HG02642 (cell line): ENCODE measurements around the gene RABGAP1L.
"Not testable (repeated sequence)": the region's sequence is repeated elsewhere in the genome, so short reads cannot be mapped to it uniquely, and the experiment has no call there.

Experiments
- ATAC-seq: cut with Tn5 transposase; IDR thresholded peaks from one replicate; pipeline ENCODE4 v1.9.1; 2021; ENCODE audit warnings: mild to moderate bottlenecking; ENCODE audit not compliant: unreplicated experiment, poor library complexity

The RABGAP1L gene

DNA sequence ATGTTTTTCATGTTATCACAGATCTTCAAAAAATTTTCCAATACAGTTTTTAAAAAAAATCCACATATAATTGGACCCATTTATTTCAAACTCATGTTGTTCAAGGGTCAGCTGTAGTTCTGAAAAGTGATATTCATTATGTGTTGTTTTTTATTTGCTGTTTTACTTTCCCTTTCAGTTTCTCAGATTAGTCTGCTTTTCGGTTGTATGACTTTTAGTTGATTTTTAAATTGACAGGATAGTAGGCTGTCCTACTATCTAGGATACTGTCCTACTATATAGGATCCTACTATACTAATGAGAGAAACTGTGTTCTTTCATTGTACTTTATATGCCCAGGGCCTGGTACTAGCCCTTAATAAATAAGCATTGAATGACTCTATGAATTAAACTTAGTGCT, 254.9 kb downstream of the RABGAP1L start:
- ATAC-seq: no peak

- no peak for ATAC-seq
Observed at GRCh38 chr1:174415506-174415905, 256.2 kb downstream of the RABGAP1L start.

DNA sequence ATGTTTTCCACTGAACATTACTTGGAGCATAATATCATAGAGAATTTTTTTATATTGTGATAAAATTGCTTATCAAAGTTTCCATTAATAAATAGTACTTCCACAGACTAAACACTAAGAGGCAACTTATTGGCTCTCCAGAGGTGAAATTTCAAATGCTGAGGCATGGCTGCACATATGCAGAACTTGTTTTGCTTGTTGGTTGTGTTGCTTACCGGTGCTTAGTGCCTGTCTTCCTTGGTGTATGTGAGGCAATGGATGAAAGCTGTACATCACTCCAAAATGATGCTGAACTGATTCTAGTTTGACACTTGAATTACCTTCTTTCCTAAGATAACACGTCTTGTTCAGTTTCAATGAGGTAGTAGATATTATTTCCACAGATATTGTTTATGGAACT, 258.6 kb downstream of the RABGAP1L start:
- no peak for ATAC-seq

DNA sequence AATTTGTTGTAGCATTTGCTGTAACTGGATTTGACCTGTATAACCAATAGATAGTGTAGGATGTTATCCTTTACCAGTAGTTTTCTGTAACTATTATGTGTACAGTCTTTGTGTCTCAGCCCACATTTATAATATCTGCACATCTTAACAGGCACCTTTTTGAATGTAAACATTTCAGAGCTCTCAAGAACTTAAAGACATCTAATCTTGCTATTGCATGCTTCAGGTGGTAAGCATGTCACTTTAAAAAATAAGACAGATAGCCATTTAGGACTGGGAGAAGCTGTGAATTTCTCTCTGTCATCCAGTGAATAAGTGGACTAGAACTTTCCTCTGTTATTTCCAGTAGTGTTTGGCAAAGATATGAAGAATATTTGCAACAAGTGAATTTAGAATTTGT, 265.8 kb downstream of the RABGAP1L start:
- ATAC-seq: no peak

DNA sequence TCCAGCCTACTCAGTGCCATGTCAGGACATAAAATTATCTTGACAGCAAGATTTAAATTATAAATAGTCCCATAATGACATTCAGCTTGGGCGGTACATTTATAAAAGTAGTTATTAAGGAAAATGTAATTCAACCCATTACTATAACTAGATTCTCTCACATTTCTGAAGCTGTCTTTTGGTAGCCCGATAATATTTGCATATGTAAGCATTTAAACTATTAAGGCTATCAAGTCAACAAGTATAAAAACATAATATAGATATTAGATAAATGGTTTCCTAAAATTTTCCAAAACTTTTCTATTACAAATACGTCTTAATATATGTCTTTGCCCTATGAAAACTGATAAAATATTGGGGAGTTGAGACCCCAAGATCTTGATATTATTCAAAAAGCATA, 266.8 kb downstream of the RABGAP1L start:
- no peak for ATAC-seq

- no peak for ATAC-seq
Observed at GRCh38 chr1:174428033-174428432, 268.7 kb downstream of the RABGAP1L start.

- ATAC-seq: no peak
Observed at GRCh38 chr1:174428739-174429138, 269.4 kb downstream of the RABGAP1L start.

GRCh38 chr1:174433451-174433850, 274.1 kb downstream of the RABGAP1L start:
- no peak for ATAC-seq

GRCh38 chr1:174445351-174445750, 286.0 kb downstream of the RABGAP1L start:
- no peak for ATAC-seq

DNA sequence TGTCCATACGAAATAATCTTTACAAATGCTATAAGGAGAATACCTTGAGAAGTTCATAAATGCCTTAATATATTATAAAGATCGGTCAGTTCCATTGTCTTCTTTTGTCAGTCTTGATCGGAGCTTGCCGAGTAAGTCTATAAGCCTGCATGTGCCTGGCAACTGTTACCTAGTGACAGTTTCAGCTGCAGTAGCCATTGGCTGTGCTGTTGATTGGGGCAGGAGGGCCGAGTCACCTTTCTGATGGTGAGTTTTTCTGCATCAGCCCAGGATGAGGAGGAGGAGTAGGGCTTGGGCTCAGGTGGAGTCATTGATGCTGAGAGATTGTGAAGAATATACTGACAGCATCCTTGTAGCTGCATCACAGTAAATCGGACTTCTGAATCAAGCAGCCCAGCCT, 286.5 kb downstream of the RABGAP1L start:
- no peak for ATAC-seq

DNA sequence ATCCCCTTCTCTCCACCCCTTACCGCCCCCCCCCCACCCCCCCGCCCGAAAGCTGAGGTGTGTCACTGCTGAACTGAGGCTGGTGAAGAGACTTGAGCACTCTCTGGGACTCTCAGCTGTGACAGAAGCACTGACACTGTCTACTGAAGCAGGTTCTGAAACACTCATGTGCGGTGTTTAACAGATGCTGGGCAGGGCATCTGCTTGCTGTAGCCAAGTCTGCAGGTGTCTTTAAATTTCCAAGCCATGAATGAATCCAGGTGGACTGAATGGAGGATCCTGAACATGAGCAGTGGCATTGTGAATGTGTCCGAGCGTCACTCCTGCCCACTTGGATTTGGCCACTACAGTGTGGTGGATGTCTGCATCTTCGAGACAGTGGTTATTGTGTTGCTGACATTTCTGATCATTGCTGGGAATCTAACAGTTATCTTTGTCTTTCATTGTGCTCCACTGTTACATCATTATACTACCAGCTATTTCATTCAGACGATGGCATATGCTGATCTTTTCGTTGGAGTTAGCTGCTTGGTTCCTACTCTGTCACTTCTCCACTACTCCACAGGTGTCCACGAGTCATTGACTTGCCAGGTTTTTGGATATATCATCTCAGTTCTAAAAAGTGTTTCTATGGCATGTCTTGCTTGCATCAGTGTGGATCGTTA, 288.7 kb downstream of the RABGAP1L start, which contains the start of gene GPR52:
TSS of gene GPR52 (plus strand) at position 99 of the 665 bp plus-strand sequence. CDS start at position 247, 148 bp downstream.
- ATAC-seq: no peak

GRCh38 chr1:174448531-174448883, 289.2 kb downstream of the RABGAP1L start:
- no peak for ATAC-seq

GRCh38 chr1:174448974-174449373, 289.7 kb downstream of the RABGAP1L start:
- ATAC-seq: no peak

DNA sequence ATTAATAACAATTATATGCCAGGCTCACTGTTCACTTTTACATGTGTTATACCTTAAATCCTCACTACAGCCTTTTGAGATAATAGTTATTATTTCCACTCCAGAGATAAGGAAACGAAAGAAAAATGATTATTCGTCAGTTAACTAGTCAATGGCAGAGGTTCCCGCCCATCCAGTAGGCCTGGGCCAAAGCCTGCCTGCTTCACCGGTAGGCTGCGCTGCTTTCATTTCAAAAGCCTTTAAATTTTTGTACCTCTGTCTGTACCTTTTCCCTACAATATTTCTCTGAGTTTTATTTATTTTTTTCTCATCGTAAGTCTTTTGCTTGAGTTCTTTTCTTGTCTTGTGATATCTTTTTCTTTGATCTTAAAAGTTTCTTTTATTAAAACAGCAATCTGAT, 292.1 kb downstream of the RABGAP1L start:
- no peak for ATAC-seq

GRCh38 chr1:174465855-174466254, 306.5 kb downstream of the RABGAP1L start:
- no peak for ATAC-seq

DNA sequence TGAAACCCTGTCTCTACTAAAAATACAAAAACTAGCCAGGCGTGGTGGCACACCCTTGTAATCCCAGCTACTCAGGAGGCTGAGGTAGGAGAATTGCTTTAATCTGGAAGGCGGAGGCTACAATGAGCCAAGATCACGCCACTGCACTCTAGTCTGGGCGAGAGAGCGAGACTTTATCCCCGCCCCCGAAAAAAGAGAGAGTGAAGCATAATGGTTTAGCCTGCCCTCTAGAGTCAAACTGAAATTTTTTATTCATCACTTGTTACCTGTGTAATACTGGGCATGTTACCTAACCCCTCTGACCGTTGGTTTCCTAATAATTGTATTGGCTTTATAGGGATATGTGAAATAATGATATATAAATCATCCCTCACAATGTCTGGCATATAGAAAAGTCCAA, 307.3 kb downstream of the RABGAP1L start:
- ATAC-seq: no peak

DNA sequence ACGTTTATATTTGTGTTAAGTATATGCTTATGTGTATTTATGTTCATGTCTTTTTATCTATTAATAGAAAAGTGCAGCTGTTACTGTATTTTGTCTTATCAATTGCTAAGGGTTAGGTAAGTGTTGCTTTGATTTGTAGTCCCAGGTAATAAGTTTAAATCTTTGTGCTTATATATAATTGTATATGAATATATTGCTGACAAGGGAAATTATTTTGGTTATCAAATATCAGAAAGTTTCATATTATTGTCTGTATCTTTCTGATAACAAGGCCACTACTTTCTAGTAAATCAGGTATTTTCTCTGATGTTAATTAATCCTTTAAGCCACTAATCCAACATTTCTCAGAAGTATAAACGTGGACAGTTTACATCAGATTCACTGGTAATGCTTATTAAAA, 309.7 kb downstream of the RABGAP1L start:
- no peak for ATAC-seq

DNA sequence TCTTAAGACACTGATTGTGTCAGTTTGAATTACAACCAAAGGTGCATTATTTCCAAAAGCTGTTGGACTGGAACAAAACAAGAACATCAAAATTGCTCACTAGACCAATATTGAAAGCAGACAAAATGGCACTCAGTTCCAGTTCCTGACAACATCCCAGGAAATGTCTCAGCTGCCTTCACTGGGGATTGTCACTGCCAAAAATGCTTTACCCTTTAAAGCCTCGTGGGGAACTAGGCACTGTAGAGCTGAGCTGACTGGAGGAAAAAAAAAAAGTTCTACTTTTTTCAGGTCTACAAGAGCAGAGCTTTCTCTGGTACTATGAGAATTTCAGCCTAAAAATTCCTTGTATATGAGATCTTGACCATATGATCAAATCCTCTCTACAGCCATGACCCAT, 310.4 kb downstream of the RABGAP1L start:
- no peak for ATAC-seq

DNA sequence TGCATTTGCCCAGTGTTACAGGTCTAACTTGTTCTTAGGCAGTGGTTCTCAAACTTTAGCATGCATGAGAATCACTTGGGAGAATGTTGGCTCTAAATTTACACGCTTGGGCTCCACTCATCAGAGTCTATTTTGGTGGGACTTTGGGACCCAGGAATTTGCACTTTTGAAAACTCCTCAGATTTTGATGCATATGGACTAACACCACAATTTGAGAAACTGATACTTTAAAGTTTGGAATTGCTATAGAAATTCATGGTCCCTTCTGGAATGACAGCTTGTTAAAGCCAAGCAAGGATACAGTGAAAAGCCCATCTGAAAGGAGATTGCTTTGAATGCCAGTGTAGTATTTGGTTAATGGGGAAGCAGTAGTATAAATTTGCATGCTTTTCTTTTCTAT, 320.0 kb downstream of the RABGAP1L start:
- no peak for ATAC-seq

DNA sequence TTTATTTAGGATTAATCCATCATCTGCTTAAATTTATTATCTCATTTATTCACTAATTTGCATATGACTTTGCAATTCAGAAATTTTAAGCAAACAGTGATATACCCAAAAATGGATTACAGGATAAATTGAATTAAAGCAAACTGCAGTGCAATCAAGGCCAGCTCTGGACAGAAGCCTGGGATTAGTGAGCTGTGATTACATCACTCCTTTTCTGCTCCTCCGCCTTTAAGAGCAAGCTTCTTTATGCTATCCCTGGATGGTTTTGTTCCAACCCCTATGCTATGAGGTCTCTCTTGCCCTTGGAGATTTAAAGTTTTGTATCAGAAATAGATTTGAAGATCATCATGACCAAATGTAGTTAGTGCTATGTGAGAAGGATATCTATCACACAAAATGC, 321.0 kb downstream of the RABGAP1L start:
- ATAC-seq: no peak

GRCh38 chr1:174491606-174492005, 332.3 kb downstream of the RABGAP1L start:
- no peak for ATAC-seq

- ATAC-seq: no peak
Observed at GRCh38 chr1:174497478-174497877, 338.2 kb downstream of the RABGAP1L start.

GRCh38 chr1:174516755-174517154, 357.4 kb downstream of the RABGAP1L start:
- ATAC-seq: not testable (repeated sequence)
